GM10266 (cell line): Measurements from ENCODE around the gene COL19A1.

Source experiments
- DNase-seq: peaks from one replicate; pipeline ENCODE4 v3.0.0; 2012; ENCODE audit errors: extremely low spot score
- TF ChIP-seq, protein P1 (sequence below): IDR thresholded peaks from 2 replicates; pipeline ENCODE4 v1.5.1; 2012; ENCODE audit warnings: mild to moderate bottlenecking, low read depth; ENCODE audit not compliant: control insufficient read depth, insufficient read depth; ENCODE audit errors: missing control alignments

The COL19A1 gene

DNA sequence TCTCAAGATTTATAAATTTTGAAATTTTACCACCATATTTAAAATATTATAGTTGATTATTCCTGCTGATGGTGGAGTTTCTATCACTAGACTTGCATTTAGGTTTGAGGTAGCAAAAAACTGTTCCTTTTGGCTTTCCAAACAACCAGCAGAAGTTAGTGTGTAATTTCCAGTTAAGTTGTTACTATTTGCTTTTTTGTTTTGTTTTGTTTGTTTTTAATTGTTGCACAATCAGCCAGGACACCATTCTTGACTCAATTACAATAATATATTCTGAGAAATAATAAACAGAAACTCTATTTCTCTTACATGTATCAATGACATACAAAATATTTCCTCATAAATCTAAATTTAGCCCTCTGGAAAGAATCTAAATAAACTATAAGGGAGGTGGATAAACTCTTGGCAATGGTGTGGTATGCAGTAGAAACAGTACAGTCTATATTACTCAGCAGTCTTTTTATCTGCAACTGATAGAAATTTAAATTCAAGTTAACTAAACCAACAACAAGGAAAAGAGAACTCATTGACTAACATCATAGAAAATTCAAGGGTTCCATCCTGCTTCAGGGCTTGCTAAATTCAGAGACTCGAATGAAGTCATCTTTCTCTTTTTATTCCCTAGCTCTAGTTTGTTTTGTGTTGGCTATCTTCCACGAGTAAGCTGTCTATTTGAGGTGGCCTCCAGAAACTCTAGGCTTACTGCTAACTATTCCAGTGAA, 19.4 kb upstream of the COL19A1 start:
- no peak for DNase-seq
- TF ChIP-seq, protein P1, sequence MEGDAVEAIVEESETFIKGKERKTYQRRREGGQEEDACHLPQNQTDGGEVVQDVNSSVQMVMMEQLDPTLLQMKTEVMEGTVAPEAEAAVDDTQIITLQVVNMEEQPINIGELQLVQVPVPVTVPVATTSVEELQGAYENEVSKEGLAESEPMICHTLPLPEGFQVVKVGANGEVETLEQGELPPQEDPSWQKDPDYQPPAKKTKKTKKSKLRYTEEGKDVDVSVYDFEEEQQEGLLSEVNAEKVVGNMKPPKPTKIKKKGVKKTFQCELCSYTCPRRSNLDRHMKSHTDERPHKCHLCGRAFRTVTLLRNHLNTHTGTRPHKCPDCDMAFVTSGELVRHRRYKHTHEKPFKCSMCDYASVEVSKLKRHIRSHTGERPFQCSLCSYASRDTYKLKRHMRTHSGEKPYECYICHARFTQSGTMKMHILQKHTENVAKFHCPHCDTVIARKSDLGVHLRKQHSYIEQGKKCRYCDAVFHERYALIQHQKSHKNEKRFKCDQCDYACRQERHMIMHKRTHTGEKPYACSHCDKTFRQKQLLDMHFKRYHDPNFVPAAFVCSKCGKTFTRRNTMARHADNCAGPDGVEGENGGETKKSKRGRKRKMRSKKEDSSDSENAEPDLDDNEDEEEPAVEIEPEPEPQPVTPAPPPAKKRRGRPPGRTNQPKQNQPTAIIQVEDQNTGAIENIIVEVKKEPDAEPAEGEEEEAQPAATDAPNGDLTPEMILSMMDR, result no peak

DNA sequence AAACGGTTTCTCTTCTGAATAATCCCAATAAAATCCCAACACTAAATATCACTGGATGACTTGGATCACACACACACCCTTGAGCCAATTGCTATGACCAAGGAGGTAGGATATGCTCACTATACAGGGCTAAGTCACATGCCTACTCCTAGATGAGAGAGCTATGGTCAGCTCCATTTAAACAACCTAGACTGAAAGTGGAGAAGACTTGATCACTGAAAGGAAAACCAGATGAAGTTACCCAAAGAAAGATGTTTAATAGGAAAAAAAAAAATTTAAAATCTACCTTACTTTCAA, 18.9 kb upstream of the COL19A1 start:
- no peak for DNase-seq
- TF ChIP-seq, protein P1, result no peak

DNA sequence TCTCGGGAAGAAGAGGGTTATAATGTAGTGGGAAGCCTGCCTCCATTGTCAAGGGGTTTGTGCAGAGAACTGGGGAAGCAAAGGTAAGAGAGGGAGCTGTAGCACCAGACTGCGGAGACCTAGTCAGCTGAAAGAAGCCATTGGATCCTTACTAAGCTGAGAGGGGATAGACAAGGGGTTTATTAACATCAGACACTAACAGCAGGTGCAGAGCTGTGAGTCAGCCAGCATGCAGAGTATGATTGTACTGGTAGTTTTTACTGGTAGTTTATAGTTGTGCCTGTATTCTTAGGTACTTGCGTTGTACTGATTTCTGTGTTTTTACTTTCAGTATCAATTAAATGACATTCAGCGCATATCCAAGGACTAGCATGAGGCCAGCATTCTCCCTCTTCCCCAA, 17.8 kb upstream of the COL19A1 start:
- DNase-seq, result no peak
- TF ChIP-seq, protein P1, result no peak

DNA sequence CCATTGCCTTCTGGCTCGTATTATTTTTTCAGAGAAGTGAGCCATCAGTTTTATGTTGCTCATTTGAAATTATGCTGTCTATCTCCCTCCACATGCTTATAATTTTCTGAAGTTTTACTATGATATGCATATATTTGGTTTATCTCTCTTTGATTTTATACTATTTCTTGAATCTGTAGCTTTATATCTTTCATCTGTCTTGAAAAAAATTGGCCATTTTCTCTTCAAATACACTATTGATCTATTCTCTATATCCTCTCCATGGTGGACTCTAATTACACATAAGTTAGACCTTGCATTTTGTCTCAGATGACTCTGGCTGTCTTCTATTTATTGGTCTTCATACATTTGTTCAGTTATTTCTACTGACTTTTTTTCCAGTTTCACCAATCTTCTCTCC, 13.7 kb upstream of the COL19A1 start:
- TF ChIP-seq, protein P1, result no peak
- no peak for DNase-seq

DNA sequence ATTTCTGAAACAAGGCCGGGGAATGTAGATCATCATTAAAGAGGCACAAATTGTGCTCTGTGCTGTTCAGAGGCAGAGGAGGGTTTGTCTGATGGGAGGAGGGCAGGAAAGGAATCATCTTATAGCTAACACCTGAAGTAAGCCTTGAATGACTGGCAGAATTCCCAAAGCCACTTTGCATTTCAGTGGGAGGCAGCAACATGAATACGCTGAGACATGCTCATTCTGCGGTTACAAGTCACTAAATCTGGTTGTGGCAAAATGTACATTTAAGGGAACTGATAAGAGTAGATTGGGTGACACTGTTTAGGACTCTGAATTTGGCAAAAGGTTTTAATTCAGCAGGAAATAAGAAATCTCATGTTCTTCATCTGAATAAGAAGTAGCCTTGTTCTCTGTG, 4.4 kb upstream of the COL19A1 start:
- no peak for DNase-seq
- TF ChIP-seq, protein P1, result no peak

DNA sequence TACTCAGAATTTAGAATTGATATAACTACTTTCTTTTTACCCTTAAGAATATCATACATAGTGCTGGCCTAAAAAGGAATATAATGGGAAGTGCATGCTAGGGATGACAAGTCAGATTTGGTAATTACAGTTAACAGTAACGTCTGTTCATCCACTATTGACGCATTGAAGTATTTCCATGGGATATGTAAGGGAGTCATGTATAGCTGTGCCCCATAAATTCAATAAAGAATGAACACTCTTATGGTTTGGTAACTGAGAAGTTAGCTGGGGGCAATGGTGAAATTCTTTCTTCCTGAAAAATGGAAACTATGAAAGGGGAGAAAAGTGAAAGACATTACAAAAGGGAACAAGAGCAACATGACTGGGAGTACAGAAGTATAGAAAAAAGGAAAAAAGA, 2.6 kb upstream of the COL19A1 start:
- TF ChIP-seq, protein P1, result no peak
- no peak for DNase-seq

DNA sequence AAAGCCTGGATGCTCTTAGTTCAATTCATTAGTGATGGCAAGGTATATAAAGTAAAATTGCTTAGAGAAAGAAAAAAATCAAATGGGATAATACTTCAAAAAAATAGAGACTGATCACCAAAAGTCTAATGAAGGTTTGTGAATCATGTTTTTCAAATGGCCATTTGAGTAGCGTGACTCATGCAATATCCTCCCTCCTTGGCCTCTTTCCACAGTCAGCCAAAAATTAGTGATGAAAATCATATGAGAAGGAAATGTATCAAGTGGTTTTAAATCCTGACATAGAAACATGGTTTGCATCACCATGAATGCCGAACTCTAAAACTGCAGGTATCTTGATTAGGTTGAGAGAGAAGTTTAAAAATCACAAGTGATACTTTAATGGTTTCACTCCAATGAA, 1.2 kb upstream of the COL19A1 start:
- DNase-seq, result no peak
- TF ChIP-seq, protein P1, result no peak
